ENCODE measurements around the gene TSC22D4.
"Not testable (repeated sequence)": the region's sequence is repeated elsewhere in the genome, so short reads cannot be mapped to it uniquely, and the experiment has no call there.

The TSC22D4 gene

DNA sequence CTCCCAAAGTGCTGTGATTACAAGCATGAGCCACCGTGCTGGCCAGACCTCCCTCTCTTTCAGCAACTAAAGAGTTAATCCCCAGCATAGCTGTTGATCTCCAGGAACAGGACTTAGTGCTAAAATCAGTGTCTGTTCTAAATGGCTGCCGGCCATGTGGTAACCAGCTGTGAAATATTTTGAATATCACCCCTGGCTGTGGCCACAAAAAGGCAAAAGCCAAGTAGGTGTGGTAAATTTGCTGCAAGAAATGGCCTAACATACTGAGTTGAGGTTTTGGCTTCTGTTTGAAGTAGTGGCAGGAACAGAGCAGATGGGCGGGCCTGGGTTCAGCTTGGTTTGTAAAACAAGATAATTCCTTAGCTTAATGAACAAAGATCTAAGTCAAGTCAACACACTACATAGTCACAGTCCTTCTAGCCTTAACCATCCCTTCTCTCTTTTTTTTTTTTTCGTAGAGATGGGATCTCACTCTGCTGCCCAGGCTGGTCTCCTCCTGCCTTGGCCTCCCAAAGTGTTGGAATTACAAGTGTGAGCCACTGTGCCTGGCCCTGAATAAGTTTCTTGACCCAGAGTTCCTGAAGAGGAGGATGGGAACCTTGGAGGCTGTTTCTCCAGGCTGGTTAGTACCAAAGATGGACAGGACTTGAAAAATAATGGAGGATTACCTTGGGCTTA is 37.3 kb upstream of the TSC22D4 start:
- Histone ChIP-seq H3K9me3 (ENCODE audit: low read depth, low read length) (no peaks in the 10 kb centered on the region), H3K9ac (ENCODE audit: insufficient read length) (peak overlapping the region; percentile 53), H3K4me3 (0 out of 2 replicates have a peak overlapping the region, but pooled peaks have one; percentile 33), H3K36me3 (ENCODE audit: insufficient read depth, low read length) (no peaks in the 10 kb centered on the region), H3K27ac (peak overlapping the region; percentile 97)
- TF ChIP-seq EZH2 (IDR thresholded peaks at IDR 0.05) (no peak), FOXP2 (optimal IDR thresholded peaks at IDR 0.05; ENCODE audit: control extremely low read depth, extremely low read length, insufficient read depth) (no peak), POLR2AphosphoS5 (IDR thresholded peaks at IDR 0.05; ENCODE audit: borderline replicate concordance, low read depth, low read length) (peak; percentile 23; the same call in 1 of the 2 replicates)
- peak; percentile 28 for DNase-seq (ENCODE audit: low read depth, low spot score)

DNA sequence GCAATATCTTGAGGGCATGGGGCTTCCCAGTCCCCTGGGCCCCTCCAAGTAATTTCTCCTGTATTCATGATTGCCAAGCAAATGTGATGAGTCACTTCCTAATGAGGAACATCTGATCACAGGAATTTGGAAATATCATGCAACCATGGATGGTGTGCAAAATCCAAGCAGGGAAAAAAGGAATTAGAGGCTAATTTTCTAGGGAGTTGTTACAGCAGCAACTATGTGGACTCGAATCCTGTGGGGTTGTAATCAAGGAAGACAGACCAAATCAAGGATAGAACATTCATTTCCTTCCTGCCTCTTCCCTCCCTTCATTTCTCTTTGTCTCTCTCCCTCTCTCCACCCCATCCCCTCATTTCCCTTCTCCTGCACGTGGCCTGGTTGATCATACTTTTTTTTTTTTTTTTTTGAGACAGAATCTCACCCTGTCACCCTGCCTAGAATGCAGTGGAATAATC is 36.1 kb upstream of the TSC22D4 start:
- H3K9me3 ChIP-seq (ENCODE audit: low read depth, low read length), result no peaks in the 10 kb centered on the region
- H3K9ac ChIP-seq (ENCODE audit: insufficient read length), result peak overlapping the region; percentile 30
- H3K27ac ChIP-seq, result peak overlapping the region; percentile 97
- peak overlapping the region; percentile 39 for H3K4me3 ChIP-seq
- TF ChIP-seq POLR2AphosphoS5 (IDR thresholded peaks at IDR 0.05; ENCODE audit: borderline replicate concordance, low read depth, low read length) (peak; percentile 42; the same call in 1 of the 2 replicates), EZH2 (IDR thresholded peaks at IDR 0.05) (no peak), FOXP2 (optimal IDR thresholded peaks at IDR 0.05; ENCODE audit: control extremely low read depth, extremely low read length, insufficient read depth) (no peak)
- H3K36me3 ChIP-seq (ENCODE audit: insufficient read depth, low read length), result no peaks in the 10 kb centered on the region
- peak; percentile 90 for DNase-seq (ENCODE audit: low read depth, low spot score)

DNA sequence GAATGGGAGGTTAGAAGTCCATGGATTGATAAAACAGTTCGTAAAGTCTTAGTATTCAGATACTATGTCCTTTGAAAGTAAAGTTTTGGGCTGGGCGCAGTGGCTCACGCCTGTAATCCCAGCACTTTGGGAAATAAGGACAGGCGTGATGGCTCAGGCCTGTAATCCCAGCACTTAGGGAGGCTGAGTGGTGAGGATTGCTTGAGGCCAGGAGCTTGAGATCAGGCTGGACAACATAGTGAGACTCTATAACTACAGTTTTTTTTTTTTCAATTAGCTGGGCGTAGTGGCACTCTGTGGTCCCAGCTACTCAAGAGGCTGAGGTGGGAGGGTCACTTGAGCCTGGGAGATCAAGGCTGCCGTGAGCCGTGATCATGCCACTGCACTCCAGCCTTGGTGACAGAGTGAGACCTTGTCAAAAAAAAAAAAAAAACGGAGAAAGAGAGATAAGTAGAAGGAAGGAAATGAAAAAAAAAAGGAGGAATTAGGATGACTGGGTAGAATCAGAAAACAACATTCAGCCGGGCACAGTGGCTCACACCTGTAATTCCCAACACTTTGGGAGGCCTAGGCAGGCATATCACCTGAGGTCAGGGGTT is 34.3 kb upstream of the TSC22D4 start:
- Histone ChIP-seq H3K4me3 (no peak overlapping the region), H3K27ac (no peak overlapping the region), H3K36me3 (ENCODE audit: insufficient read depth, low read length) (no peaks in the 10 kb centered on the region), H3K9me3 (ENCODE audit: low read depth, low read length) (no peaks in the 10 kb centered on the region), H3K9ac (ENCODE audit: insufficient read length) (no peak overlapping the region)
- no peak for TF ChIP-seq FOXP2 (optimal IDR thresholded peaks at IDR 0.05; ENCODE audit: control extremely low read depth, extremely low read length, insufficient read depth)
- TF ChIP-seq EZH2 (IDR thresholded peaks at IDR 0.05), result no peak
- no peak for TF ChIP-seq POLR2AphosphoS5 (IDR thresholded peaks at IDR 0.05; ENCODE audit: borderline replicate concordance, low read depth, low read length)
- DNase-seq (ENCODE audit: low read depth, low spot score), result no peak

GRCh38 chr7:100510437-100511239 is 31.6 kb upstream of the TSC22D4 start:
- TF ChIP-seq EZH2 (IDR thresholded peaks at IDR 0.05) (no peak), POLR2AphosphoS5 (IDR thresholded peaks at IDR 0.05; ENCODE audit: borderline replicate concordance, low read depth, low read length) (no peak), FOXP2 (optimal IDR thresholded peaks at IDR 0.05; ENCODE audit: control extremely low read depth, extremely low read length, insufficient read depth) (no peak)
- no peaks in the 10 kb centered on the region for H3K36me3 ChIP-seq (ENCODE audit: insufficient read depth, low read length)
- DNase-seq (ENCODE audit: low read depth, low spot score), result no peak
- H3K27ac ChIP-seq, result no peak overlapping the region
- no peak overlapping the region for H3K9ac ChIP-seq (ENCODE audit: insufficient read length)
- H3K9me3 ChIP-seq (ENCODE audit: low read depth, low read length), result no peaks in the 10 kb centered on the region
- H3K4me3 ChIP-seq, result no peak overlapping the region

- Histone ChIP-seq H3K9ac (ENCODE audit: insufficient read length) (no peak overlapping the region), H3K4me3 (no peak overlapping the region), H3K36me3 (ENCODE audit: insufficient read depth, low read length) (no peaks in the 10 kb centered on the region), H3K27ac (no peak overlapping the region), H3K9me3 (ENCODE audit: low read depth, low read length) (no peaks in the 10 kb centered on the region)
- no peak for DNase-seq (ENCODE audit: low read depth, low spot score)
- no peak for TF ChIP-seq FOXP2 (optimal IDR thresholded peaks at IDR 0.05; ENCODE audit: control extremely low read depth, extremely low read length, insufficient read depth)
- no peak for TF ChIP-seq EZH2 (IDR thresholded peaks at IDR 0.05)
- TF ChIP-seq POLR2AphosphoS5 (IDR thresholded peaks at IDR 0.05; ENCODE audit: borderline replicate concordance, low read depth, low read length), result no peak
Observed at GRCh38 chr7:100509231-100509630, 30.2 kb upstream of the TSC22D4 start.

- Histone ChIP-seq H3K27ac (no peak overlapping the region), H3K9me3 (ENCODE audit: low read depth, low read length) (no peaks in the 10 kb centered on the region), H3K9ac (ENCODE audit: insufficient read length) (no peak overlapping the region), H3K36me3 (ENCODE audit: insufficient read depth, low read length) (no peaks in the 10 kb centered on the region), H3K4me3 (no peak overlapping the region)
- no peak for TF ChIP-seq POLR2AphosphoS5 (IDR thresholded peaks at IDR 0.05; ENCODE audit: borderline replicate concordance, low read depth, low read length)
- DNase-seq (ENCODE audit: low read depth, low spot score), result no peak
Observed at GRCh38 chr7:100506356-100506923, 27.4 kb upstream of the TSC22D4 start.

DNA sequence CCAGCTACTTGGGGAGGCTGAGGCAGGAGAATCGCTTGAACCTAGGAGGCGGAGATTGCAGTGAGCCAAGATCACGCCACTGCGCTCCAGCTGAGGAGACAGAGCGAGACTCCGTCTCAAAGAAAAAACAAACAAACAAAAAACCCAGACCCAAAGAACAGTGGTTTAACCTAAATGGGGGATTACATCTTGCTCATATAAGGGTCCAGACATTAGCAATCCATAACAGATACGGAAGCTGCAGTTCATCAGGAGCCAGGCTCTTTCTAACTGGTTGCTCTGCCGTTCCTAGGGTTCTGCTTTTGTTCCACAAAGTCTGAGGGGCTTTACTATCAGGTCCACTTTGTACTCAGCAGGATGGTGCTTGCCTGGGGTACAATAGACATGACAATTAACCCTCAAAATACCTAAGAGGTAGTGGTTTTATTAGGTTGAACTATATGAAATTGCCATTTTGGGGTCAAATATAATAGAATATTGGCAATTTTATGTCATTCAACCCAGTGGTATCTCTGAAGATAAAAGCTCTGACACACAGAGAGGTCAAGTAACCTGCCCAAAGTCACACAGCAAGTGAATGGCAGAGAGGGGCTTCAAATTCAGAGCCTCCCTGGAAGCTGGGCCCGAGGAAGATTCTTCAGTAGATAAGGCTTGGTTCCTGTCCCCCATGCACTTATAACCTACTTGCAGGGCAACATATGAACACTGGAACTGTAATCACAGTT is 26.0 kb upstream of the TSC22D4 start:
- no peak for TF ChIP-seq POLR2AphosphoS5 (IDR thresholded peaks at IDR 0.05; ENCODE audit: borderline replicate concordance, low read depth, low read length)
- no peak for TF ChIP-seq EZH2 (IDR thresholded peaks at IDR 0.05)
- no peak for TF ChIP-seq FOXP2 (optimal IDR thresholded peaks at IDR 0.05; ENCODE audit: control extremely low read depth, extremely low read length, insufficient read depth)
- H3K9me3 ChIP-seq (ENCODE audit: low read depth, low read length), result no peaks in the 10 kb centered on the region
- no peak overlapping the region for H3K9ac ChIP-seq (ENCODE audit: insufficient read length)

DNA sequence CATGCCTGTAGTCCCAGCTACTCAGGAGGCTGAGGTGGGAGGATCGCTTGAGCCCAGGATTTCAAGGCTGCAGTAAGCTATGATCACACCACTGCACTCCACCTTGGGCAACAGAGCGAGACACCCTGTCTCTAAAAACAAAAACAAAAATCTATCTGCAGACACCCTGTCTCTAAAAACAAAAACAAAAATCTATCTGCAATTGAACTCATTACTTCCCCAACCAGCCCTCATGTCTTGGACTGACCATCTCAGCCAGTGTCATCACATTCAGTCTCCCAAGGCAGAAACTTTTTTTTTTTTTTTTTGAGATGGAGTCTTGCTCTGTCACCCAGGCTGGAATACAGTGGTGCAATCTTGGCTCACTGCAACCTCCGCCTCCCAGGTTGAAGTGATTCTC is 25.0 kb upstream of the TSC22D4 start:
- DNase-seq (ENCODE audit: low read depth, low spot score); H3K9me3 ChIP-seq (ENCODE audit: low read depth, low read length); H3K9ac ChIP-seq (ENCODE audit: insufficient read length); H3K27ac ChIP-seq; H3K4me3 ChIP-seq; H3K36me3 ChIP-seq (ENCODE audit: insufficient read depth, low read length): not testable (repeated sequence)

More for the DNA sequence above, 26.0 kb upstream of the TSC22D4 start:
- no peak overlapping the region for H3K27ac ChIP-seq
- no peak for DNase-seq (ENCODE audit: low read depth, low spot score)
- H3K4me3 ChIP-seq, result no peak overlapping the region
- H3K36me3 ChIP-seq (ENCODE audit: insufficient read depth, low read length), result no peaks in the 10 kb centered on the region

- H3K9me3 ChIP-seq (ENCODE audit: low read depth, low read length); H3K27ac ChIP-seq; H3K9ac ChIP-seq (ENCODE audit: insufficient read length); H3K4me3 ChIP-seq; DNase-seq (ENCODE audit: low read depth, low spot score); H3K36me3 ChIP-seq (ENCODE audit: insufficient read depth, low read length): not testable (repeated sequence)
Observed at GRCh38 chr7:100500743-100501142, 21.7 kb upstream of the TSC22D4 start.
